IMR-90 (cell line): ENCODE results near the gene TMEM126B. TPM values are rescaled to one million over a fixed set of nuclear protein-coding genes. Genes with fewer than 3 reads are reported as not detected.

Experiments used
- ATAC-seq: fragments of 200-7000 bp; cut with Tn5 transposase; 2 replicates; pipeline ENCODE4 v1.9.1; 2020; ENCODE audit warnings: low read depth, mild to moderate bottlenecking, moderate library complexity
- BruUV-seq: library from RNA; stranded (reverse); fragments of 400-500 nt; replicated peaks from 2 replicates; lab custom pipeline; 2021; lab: Mats Ljungman, UMichigan
- CTCF ChIA-PET: fragments of 300-600 bp; formaldehyde crosslinking; extraction: SDS; loops from one replicate; lab custom pipeline; 2021; ENCODE audit warnings: antibody characterized with exemption; lab: Yijun Ruan, JAX
- POLR2A ChIA-PET: fragments of 300-600 bp; sonication (Branson Sonifier 250); formaldehyde crosslinking; loops from one replicate; lab custom pipeline; 2022; ENCODE audit warnings: antibody characterized with exemption; ENCODE audit not compliant: unreplicated experiment; lab: Charles Lee
- DNase-seq: peaks from one replicate; pipeline ENCODE4 v3.0.0; 2013
- H2AFZ ChIP-seq: replicated peaks from 2 replicates; pipeline ENCODE3; 2013; ENCODE audit warnings: low read length, mild to moderate bottlenecking; ENCODE audit not compliant: poor library complexity
- H2AK5ac ChIP-seq: 2 replicates; pipeline ENCODE4 v1.6.1; 2013; ENCODE audit warnings: low read depth, low read length, inconsistent platforms
- H2AK9ac ChIP-seq: replicated peaks from 2 replicates; pipeline ENCODE3; 2013; ENCODE audit warnings: mild to moderate bottlenecking, low read depth, low read length, moderate library complexity; ENCODE audit not compliant: poor library complexity
- H2BK120ac ChIP-seq: 2 replicates; pipeline ENCODE4 v1.6.1; 2013; ENCODE audit warnings: low read depth, low read length, inconsistent platforms
- H2BK15ac ChIP-seq: 3 replicates; pipeline ENCODE4 v1.6.1; 2013; ENCODE audit warnings: low read depth, low read length, inconsistent platforms
- H2BK20ac ChIP-seq: 2 replicates; pipeline ENCODE4 v1.6.1; 2013; ENCODE audit warnings: low read depth, mild to moderate bottlenecking, inconsistent platforms, low read length, moderate library complexity
- H2BK5ac ChIP-seq: 2 replicates; pipeline ENCODE4 v1.6.1; 2013; ENCODE audit warnings: mild to moderate bottlenecking, low read depth, low read length, inconsistent platforms; ENCODE audit not compliant: poor library complexity, severe bottlenecking
- H3K14ac ChIP-seq: replicated peaks from 2 replicates; pipeline ENCODE4 v1.6.1; 2013; ENCODE audit warnings: low read depth, low read length, inconsistent platforms
- H3K18ac ChIP-seq: 2 replicates; pipeline ENCODE4 v1.6.1; 2013; ENCODE audit warnings: low read depth, low read length, control low read depth
- H3K23ac ChIP-seq: 2 replicates; pipeline ENCODE4 v1.6.1; 2013; ENCODE audit warnings: low read depth, low read length, inconsistent platforms
- H3K27ac ChIP-seq: 2 replicates; pipeline ENCODE4 v1.5.1; 2013; ENCODE audit warnings: mild to moderate bottlenecking, control low read depth, low read length; ENCODE audit not compliant: insufficient read depth
- H3K27me3 ChIP-seq: 2 replicates; pipeline ENCODE4 v1.6.1; 2013; ENCODE audit warnings: low read length; ENCODE audit not compliant: control insufficient read depth, insufficient read depth
- H3K36me3 ChIP-seq: 2 replicates; pipeline ENCODE4 v1.6.1; 2013; ENCODE audit warnings: low read length, mixed read lengths; ENCODE audit not compliant: control insufficient read depth, insufficient read depth
- H3K4ac ChIP-seq: 2 replicates; pipeline ENCODE4 v1.6.1; 2013; ENCODE audit warnings: low read depth, low read length, inconsistent platforms
- H3K4me1 ChIP-seq: 2 replicates; pipeline ENCODE4 v1.6.1; 2013; ENCODE audit warnings: low read length, mixed read lengths; ENCODE audit not compliant: control insufficient read depth, insufficient read depth
- H3K4me2 ChIP-seq: 2 replicates; pipeline ENCODE4 v1.6.1; 2013; ENCODE audit warnings: low read depth, mild to moderate bottlenecking, control low read depth, low read length, moderate library complexity
- H3K4me3 ChIP-seq: 2 replicates; pipeline ENCODE4 v1.5.1; 2013; ENCODE audit warnings: low read depth, mild to moderate bottlenecking, control low read depth, low read length, moderate library complexity; ENCODE audit not compliant: insufficient read depth
- H3K56ac ChIP-seq: 2 replicates; pipeline ENCODE4 v1.6.1; 2013; ENCODE audit warnings: low read length, inconsistent platforms; ENCODE audit not compliant: insufficient read depth; ENCODE audit errors: extremely low read depth
- H3K79me1 ChIP-seq, 2 experiments: 2 replicates each; pipeline ENCODE4 v1.6.1; 2013; ENCODE audit warnings: low read length in 2 of 2, inconsistent platforms in 1 of 2, low read depth in 1 of 2
- H3K9ac ChIP-seq: 2 replicates; pipeline ENCODE4 v1.6.1; 2013; ENCODE audit warnings: low read depth, low read length, control low read depth
- H3K9me1 ChIP-seq: 2 replicates; pipeline ENCODE4 v1.6.1; 2013; ENCODE audit warnings: low read length, inconsistent platforms; ENCODE audit not compliant: insufficient read depth
- H3K9me3 ChIP-seq: 2 replicates; pipeline ENCODE4 v1.6.1; 2013; ENCODE audit warnings: low read length; ENCODE audit not compliant: control insufficient read depth, insufficient read depth
- H4K20me1 ChIP-seq: 2 replicates; pipeline ENCODE4 v1.6.1; 2013; ENCODE audit warnings: low read length, inconsistent platforms; ENCODE audit not compliant: insufficient read depth
- H4K5ac ChIP-seq: 2 replicates; pipeline ENCODE4 v1.6.1; 2013; ENCODE audit warnings: mild to moderate bottlenecking, low read depth, low read length, control low read depth
- H4K8ac ChIP-seq, 2 experiments: 2 replicates each; pipeline ENCODE4 v1.6.1; 2013; ENCODE audit warnings: low read depth in 2 of 2, low read length in 2 of 2, control low read depth in 1 of 2, inconsistent platforms in 1 of 2
- H4K91ac ChIP-seq: 2 replicates; pipeline ENCODE4 v1.6.1; 2013; ENCODE audit warnings: low read depth, low read length, inconsistent platforms; ENCODE audit not compliant: insufficient read depth
- CHD1 ChIP-seq: IDR thresholded peaks from 2 replicates; pipeline ENCODE4 v1.6.1; 2012; ENCODE audit warnings: low read depth, low read length, improper control_type of control experiment
- FOS ChIP-seq: fragments of 150-350 bp; IDR thresholded peaks from 2 replicates; pipeline ENCODE4 v1.6.1; 2016; ENCODE audit warnings: low read depth, low read length
- RAD21 ChIP-seq: IDR thresholded peaks from 2 replicates; pipeline ENCODE4 v1.6.1; 2012; ENCODE audit warnings: low read length, improper control_type of control experiment
- RFX5 ChIP-seq: IDR thresholded peaks from 2 replicates; pipeline ENCODE4 v1.8.0; 2012; ENCODE audit warnings: low read depth, mild to moderate bottlenecking, low read length, moderate library complexity
- SMC3 ChIP-seq: fragments of 150-350 bp; IDR thresholded peaks from 2 replicates; pipeline ENCODE4 v1.6.1; 2016; ENCODE audit warnings: low read depth, mild to moderate bottlenecking, antibody characterized with exemption, low read length, moderate library complexity
- WGBS, 2 experiments: methylation state at CpG; one replicate each; pipeline versions ENCODE4 v1.1.5 to v1.1.7; 2013; ENCODE audit warnings: missing lambda C conversion rate in 2 of 2; ENCODE audit not compliant: insufficient read length in 1 of 2; ENCODE audit errors: extremely low coverage in 2 of 2; 5-methylcytosine and 5-hydroxymethylcytosine counted together
- dilution Hi-C: fragments of 300-500 bp; cut with HindIII; formaldehyde crosslinking; loops from one replicate; pipeline ENCODE4 v1.14.3; 2018; ENCODE audit warnings: low sequenced_read_pairs; ENCODE audit not compliant: unreplicated experiment
- in situ Hi-C: fragments of 300-500 bp; cut with MboI; formaldehyde crosslinking; loops from 3 replicates; pipeline ENCODE4 v1.14.3; 2019; ENCODE audit warnings: low sequenced_read_pairs, inconsistent platforms, mixed read lengths
- intact Hi-C: fragments of 100-400 bp; cut with micrococcal nuclease; formaldehyde crosslinking; loops from 2 replicates; pipeline ENCODE4 v1.10.0; 2022
- polyA plus RNA-seq, 3 experiments: library from polyadenylated mRNA; depleted of rRNA; stranded (reverse); fragments of >200 nt; gene quantifications; 2 replicates each; pipeline ENCODE4 v1.2.3, GENCODE V29; 2012; ENCODE audit warnings: low replicate concordance in 1 of 3
- total RNA-seq: library from RNA; depleted of rRNA; stranded (reverse); fragments of >200 nt; gene quantifications from 2 replicates; pipeline ENCODE4 v1.2.3, GENCODE V29; 2012
- TF ChIP-seq, protein P1 (sequence below): fragments of 150-350 bp; IDR thresholded peaks from 2 replicates; pipeline ENCODE4 v1.6.1; 2016; ENCODE audit warnings: low read depth, mild to moderate bottlenecking, low read length, moderate library complexity, borderline replicate concordance
- TF ChIP-seq, protein P2 (sequence below): fragments of 150-350 bp; IDR thresholded peaks from 2 replicates; pipeline ENCODE4 v1.6.1; 2017; ENCODE audit warnings: mild to moderate bottlenecking, antibody characterized with exemption, low read length, low read depth

The TMEM126B gene
- total and polyA plus RNA-seq, 2 of the 4 experiments (the other 2 are of a cell fraction) = 44.6 to 56.8 TPM

DNA sequence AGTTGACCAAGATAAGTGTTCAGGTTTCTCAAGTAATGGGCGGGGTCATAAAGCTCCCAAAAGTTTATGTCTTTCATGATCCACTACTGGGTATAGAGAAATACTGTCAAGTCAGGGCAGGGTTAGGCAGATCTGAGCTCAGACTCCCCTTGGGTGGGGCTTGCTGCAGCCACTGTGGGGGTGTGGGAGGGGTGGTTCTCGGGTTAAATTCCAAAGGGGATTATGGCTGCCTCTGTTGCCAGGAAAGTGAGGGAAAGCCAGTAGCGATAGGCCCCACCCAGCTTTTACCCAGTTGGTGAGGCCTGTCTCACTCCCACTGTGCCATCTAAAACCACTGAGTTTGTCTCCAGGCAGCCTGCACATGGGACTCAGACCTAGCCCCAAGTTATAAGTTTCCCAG is 39.0 kb upstream of the TMEM126B start:
- Histone ChIP-seq H2AFZ (no peak overlapping the region), H2BK15ac (no peak overlapping the region), H3K36me3 (no peaks in the 10 kb centered on the region), H2AK5ac (no peak overlapping the region), H3K27me3 (no peaks in the 10 kb centered on the region), H2BK20ac (no peak overlapping the region), H4K91ac (no peak overlapping the region), H2AK9ac (no peak overlapping the region), H3K4me1 (no peaks in the 10 kb centered on the region), H3K23ac (no peak overlapping the region), H4K20me1 (no peaks in the 10 kb centered on the region), H3K9ac (no peak overlapping the region), H4K8ac (no peak overlapping the region), H3K4me3 (no peak overlapping the region), H3K79me1 (no peaks in the 10 kb centered on the region), H3K9me3 (no peaks in the 10 kb centered on the region), H3K4ac (no peak overlapping the region), H3K27ac (no peak overlapping the region), H2BK120ac (no peak overlapping the region), H3K56ac (no peak overlapping the region), H4K5ac (no peak overlapping the region), H3K14ac (no peak overlapping the region), H3K9me1 (no peaks in the 10 kb centered on the region), H3K4me2 (no peak overlapping the region), H3K18ac (no peak overlapping the region), H2BK5ac (no peak overlapping the region)
- DNase-seq (no peak), ATAC-seq (no peak)
- ChIA-PET CTCF (interaction anchor here (1.7 kb wide), 1 partner anchor 809 kb away, joined by 4 read pairs; no protein-coding TSS in a partner anchor), POLR2A (no interaction called here)
- TF ChIP-seq, protein P1, sequence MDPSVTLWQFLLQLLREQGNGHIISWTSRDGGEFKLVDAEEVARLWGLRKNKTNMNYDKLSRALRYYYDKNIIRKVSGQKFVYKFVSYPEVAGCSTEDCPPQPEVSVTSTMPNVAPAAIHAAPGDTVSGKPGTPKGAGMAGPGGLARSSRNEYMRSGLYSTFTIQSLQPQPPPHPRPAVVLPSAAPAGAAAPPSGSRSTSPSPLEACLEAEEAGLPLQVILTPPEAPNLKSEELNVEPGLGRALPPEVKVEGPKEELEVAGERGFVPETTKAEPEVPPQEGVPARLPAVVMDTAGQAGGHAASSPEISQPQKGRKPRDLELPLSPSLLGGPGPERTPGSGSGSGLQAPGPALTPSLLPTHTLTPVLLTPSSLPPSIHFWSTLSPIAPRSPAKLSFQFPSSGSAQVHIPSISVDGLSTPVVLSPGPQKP = no peak
- no peak for TF ChIP-seq CHD1
- TF ChIP-seq RAD21 = no peak
- TF ChIP-seq, protein P2, sequence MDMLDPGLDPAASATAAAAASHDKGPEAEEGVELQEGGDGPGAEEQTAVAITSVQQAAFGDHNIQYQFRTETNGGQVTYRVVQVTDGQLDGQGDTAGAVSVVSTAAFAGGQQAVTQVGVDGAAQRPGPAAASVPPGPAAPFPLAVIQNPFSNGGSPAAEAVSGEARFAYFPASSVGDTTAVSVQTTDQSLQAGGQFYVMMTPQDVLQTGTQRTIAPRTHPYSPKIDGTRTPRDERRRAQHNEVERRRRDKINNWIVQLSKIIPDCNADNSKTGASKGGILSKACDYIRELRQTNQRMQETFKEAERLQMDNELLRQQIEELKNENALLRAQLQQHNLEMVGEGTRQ = no peak
- TF ChIP-seq SMC3 = no peak
- no peak for TF ChIP-seq FOS
- TF ChIP-seq RFX5 = no peak
- intact Hi-C loops (no loop called here), dilution Hi-C loops (no loop called here), in situ Hi-C loops (loop anchor here (10.0 to 25.0 kb wide), 2 partner anchors 805 to 1752 kb away; no protein-coding TSS in a partner anchor)
- no TSS peak for BruUV-seq
- no CpG with 5 or more reads among the region's 3 CpGs for WGBS, 2 experiments
